GM19240 (cell line): ENCODE measurements around the gene CD83.
"Not testable (repeated sequence)": the region's sequence is repeated elsewhere in the genome, so short reads cannot be mapped to it uniquely, and the experiment has no call there.

Experiments used
- DNase-seq: peaks from one replicate; pipeline ENCODE4 v3.0.0; 2011; ENCODE audit warnings: low spot score; ENCODE audit not compliant: insufficient read length

The CD83 gene, protein sequence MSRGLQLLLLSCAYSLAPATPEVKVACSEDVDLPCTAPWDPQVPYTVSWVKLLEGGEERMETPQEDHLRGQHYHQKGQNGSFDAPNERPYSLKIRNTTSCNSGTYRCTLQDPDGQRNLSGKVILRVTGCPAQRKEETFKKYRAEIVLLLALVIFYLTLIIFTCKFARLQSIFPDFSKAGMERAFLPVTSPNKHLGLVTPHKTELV

DNA sequence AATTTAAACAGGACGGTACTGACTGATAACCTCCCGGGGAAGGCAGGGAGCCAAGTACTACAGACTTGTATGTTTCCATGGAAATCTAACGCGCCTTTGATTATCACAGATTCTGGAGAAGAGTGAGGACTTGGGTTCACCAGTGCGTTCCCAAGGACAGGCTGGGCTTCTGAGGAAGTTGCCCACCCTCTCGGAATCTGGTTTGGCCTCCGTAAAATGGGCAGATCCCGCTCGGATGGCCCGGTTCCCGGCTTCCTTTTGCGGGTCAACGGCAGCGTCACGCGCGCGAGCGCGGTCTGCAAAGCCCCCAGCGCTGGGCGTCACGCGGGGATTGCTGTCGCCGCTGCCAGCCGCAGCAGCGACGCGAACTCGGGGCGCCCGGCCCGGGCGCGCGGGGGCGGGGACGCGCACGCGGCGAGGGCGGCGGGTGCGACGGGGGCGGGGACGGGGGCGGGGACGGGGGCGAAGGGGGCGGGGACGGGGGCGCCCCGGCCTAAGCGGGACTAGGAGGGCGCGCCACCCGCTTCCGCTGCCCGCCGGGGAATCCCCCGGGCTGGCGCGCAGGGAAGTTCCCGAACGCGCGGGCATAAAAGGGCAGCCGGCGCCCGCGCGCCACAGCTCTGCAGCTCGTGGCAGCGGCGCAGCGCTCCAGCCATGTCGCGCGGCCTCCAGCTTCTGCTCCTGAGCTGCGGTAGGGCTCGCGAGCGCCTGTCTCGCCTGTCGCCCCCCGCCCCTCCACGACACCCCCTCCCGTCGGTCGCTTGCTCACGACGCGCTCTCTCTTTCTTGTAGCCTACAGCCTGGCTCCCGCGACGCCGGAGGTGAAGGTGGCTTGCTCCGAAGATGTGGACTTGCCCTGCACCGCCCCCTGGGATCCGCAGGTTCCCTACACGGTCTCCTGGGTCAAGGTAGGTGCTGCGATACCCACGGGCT, at the start of gene CD83:
Gene CD83, plus strand, starts transcription at position 615 of the 933 bp plus-strand sequence. Its CDS starts 40 bp downstream, at position 655.
- DNase-seq = peak; percentile 56

DNA sequence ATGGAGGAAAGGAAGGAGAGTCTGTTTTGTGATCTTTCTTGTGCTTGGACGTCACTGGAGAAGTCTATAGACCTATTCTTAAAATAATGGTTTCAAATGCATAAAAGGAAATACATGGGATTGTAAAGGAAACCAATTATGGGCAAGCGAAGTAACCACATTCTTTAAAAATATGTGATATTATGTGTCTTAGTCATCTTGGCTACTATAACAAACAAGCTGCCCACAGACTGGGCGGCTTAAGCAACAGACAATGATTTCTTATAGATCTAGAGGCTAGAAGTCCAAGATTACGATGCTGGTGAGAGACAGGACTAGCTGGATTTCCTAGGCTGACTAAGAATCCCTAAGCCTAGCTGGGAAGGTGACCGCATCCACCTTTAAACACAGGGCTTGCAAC, 49.4 kb upstream of the CD83 start:
- DNase-seq = no peak

DNA sequence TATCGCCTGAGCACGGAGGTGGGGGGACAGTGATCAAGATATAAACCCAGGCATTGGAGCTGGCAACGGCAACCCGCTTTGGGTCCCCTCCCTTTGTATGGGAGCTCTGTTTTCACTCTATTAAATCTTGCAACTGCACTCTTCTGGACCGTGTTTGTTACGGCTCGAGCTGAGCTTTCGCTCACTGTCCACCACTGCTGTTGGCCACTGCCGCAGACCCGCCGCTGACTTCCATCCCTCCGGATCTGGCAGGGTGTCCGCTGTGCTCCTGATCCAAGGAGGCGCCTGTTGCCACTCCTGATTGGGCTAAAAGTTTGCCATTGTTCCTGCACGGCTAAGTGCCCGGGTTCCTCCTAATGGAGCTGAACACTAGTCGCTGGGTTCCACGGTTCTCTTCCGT, 48.9 kb upstream of the CD83 start:
- no peak for DNase-seq

DNA sequence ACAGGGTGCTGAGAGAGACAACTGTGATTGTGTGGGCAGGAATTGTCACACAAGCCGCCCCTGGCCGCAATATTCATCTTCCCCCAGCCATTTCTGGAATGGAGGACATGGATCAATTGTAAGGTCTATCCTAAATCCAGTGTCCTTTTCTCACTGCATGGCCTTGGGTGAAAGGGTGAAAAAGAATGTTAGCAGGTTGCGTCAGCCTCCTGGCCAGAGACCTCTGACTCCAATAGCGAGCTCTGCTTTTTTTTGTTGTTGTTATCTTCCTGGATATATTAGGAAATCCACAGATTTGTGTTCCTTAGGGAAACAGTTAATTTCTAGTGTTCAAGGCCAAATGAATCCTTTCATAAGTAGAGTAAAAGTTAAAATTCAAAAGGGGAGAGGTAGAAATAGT, 47.1 kb upstream of the CD83 start:
- DNase-seq = no peak

DNA sequence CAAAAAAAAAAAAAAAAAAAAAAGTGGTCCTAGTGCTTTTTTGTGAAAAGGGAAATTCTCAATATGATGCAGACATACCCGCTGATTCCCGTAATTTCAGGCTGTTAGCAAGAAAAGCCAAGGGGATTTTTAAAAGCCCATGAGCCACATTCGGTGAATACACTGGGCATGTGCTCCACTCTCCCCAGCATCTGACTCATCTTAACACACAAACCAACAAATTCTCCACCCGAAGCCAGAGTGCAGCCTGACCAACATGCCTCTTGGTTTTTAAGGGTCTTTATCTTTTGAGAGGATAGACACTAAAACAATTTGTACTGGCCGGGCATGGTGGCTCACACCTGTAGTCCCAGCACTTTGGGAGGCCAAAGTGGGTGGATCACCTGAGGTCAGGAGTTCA, 45.5 kb upstream of the CD83 start:
- DNase-seq = no peak

DNA sequence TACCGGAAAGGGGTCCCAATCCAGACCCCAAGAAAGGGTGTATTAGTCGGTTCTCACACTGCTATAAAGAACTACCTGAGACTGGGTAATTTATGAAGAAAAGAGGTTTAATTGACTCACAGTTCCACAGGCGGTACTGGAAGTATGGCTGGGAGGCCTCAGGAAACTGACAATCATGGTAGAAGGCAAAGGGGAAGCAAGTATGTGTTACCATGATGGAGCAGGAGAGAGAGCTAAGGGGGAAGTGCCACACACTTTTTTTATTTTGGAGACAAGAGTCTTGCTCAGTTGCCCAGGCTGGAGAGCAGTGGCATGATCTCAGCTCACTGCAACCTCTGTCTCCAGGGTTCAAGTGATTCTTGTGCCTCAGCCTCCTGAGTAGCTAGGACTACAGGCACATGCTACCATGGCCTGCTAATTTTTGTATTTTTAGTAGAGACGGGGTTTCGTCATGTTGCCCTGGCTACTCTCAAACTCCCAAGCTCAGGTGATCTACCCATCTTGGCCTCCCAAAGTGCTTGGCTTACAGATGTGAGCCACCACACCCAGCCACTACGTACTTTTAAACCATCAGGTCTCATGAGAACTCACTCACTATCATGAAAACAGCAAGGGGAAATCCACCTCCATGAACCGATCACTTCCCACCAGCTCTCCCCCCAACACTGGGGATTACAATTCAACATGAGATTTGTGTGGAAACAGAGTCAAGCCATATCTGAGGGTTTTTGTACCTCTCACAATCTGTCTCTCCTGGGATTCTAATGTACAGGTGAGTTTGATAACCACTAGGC, 43.8 kb upstream of the CD83 start:
- not testable (repeated sequence) for DNase-seq

DNA sequence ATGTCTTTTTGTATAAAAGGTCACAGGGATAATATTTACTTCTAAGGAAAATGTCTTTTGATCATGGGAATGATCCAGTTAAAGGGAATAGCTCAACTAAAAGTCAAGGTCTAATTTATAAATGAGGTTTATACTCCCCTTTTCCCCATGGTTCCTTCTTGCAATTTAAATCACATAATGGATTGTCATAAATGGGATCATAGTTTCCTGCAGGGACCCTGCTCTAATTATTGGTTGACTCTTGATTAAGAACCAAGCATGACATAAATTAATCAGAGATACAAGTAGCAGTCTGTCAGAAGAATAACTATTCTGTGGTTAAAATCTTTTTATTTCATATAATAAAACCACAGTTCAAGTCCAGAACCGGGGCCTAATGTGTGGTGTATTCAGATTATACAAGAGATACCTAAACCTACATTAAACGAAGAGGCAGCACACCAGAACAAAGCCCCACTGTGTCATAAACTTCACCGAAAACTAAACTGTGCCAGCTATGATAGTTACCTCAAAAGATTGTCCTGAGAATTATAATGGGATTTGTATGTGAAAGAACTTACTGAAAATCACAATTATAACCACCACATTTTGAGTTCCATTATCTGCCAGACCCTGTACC, 43.0 kb upstream of the CD83 start:
- no peak for DNase-seq

DNA sequence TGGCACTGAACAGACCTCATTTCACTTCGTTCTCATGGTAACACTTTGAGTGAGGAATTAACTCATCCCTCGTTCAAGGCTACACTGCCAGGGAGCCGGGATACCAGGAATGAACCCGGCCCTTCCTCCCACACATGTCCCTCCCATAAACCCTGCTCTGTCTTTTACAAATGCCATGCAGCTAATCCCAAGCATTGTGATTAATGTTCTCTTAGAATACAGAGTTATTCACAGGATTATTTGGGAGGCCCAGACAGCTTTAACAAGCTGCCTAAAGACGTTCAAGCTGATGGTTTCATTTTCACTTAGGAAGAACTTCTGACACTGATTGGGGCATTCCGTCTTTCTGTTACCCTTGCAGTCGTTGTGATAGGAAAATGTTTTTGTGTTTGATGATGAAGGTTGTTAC, 42.5 kb upstream of the CD83 start:
- no peak for DNase-seq

DNA sequence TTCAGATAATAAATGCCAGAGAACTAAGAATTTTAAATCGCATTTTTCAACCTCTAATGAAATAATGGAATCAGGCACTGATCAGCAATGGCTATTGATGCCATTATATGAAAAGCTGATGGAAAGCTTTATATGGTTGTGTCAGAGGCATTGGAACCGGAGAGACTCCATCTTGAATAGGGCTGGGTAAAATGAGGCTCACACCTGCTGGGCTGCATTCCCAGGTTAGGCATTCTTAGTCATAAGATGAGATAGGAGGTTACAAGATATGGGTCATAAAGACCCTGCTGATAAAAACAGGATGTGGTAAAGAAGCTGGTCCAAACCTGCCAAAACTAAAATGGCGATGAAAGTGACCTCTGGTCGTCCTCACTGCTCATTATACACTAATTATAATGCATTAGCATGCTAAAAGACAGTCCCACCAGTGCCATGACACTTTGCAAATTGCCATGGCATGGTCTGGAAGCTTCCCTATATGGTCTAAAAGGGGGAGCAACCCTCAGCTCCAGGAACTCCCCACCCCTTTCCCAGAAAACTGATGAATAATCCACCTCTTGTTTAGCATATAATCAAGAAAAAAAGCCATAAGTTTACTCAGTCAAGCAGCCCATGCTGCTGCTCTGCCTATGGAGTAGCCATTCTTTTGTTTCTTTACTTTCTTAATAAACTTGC, 40.2 kb upstream of the CD83 start:
- DNase-seq = no peak

DNA sequence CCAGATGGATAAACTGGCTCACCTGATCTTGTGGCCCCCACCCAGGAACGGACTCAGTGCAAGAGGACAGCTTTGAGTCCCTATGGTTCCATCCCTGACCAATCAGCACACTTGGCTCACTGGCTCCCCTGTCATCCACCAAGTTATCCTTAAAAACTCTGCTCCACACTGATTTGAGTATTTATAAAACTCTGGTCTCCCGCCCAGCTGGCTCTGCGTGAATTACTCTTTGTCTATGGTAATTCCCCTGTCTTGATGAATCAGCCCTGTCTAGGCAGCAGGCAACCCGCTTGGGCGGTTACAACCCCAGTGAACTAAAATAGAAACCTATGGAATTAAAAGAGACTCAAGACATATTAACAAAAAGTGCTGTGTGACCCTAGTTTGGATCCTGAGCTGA, 38.1 kb upstream of the CD83 start:
- DNase-seq = no peak

DNA sequence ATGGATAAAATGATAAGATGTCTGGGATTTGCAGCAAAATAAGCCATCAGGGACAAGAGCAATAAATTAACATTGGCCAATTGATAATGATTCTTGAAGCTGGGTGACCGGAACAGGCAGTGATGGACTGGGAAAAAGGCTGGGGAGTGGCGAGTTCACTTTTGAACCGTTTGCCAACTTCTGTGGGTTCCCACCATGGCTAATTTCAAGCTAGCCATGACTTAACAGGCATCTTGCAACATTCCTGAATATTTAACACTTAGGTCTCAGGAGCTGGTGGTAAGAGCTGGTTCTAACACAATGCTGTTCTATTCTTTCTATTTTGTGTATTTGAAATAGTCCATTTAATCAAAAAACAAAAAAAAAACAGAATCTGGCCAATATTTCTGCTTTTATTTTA, 37.6 kb upstream of the CD83 start:
- no peak for DNase-seq

DNA sequence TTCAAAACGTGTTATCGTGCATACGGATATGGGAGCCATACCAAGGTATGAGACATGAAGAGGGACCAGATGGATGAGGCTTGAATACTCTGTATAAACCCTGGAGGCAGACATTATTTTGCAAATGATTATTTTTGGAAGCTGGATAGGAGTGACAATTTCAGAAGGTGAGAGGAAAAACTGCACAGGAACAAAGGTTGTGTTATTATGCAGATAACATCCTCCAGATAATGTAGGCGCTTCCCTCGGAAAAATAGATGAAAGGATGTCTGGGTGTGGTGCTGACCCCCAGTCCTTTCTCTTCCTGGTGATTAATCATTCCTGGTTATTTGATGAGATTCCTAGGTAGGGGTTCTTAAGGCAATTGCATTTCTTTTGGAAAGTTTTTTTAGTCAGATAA, 36.4 kb upstream of the CD83 start:
- no peak for DNase-seq

DNA sequence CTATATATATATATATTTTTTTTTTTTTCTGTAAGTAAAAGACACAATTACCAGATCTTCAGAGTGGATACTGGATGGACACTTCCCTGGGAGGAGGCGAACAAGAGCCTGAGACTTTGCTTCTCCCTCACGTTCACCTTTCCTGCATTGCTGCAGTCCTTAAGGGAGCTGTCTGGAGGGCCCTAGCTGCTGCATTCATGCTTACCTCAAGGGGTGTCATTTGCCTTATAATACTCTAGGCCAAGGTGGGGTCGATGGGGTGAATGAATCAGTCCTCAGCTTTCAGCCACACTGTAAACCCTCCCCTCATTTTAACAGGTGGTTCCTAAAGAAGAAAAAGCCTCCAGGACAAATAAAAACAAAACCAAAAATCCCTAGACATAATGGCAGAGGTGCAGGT, 34.8 kb upstream of the CD83 start:
- no peak for DNase-seq

DNA sequence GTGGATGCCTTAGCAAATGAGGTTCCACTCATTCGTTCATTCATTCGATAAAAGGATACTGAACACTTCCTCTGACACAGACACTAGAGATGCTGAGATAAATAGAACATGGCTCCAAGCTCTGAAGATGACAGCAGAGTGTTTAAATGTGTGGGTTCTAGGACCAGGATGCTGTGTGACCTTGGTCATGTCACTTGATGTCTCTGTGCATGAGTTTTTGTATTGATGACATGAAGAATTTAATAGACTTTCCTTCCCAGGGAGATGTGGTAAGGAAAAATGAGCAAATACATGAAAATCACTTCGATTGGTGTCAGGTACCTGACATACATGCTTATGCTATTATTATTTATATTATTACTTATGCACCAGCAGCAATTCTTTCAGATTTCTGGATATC, 34.3 kb upstream of the CD83 start:
- DNase-seq = no peak

DNA sequence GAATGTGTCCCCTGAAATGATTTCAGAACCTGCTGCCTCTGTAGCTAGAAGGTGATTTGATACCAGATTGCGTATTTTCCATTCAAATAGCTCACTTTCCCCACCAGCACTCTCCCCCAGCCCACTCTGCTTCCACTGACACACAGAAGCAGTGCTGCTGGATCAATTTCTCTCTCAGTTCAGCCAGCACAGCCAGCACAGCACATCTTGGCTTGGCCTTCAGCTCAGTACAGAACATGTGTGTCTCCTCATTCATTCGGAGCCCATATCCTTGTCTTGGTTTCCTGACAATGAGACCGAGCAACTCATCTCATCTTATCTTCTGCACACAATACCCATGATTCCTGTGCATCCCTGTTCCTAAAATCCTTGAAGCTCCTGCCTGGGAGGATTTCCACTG, 33.8 kb upstream of the CD83 start:
- DNase-seq = no peak

DNA sequence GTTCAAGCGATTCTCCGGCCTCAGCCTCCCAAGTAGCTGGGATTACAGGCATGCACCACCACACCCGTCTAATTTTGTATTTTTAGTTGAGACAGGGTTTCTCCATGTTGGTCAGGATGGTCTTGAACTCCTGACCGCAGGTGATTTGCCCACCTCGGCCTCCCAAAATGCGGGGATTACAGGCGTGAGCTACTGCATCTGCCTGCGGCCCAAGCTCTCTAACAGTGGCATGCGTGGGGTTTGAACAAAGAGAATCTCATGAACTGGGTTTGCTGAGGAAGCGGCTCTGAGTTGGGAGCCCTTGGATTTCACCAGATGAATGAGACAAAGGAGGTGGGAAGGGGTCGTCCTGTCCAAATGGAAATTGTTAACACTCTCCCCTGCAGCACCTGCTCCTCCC, 33.2 kb upstream of the CD83 start:
- DNase-seq = no peak

DNA sequence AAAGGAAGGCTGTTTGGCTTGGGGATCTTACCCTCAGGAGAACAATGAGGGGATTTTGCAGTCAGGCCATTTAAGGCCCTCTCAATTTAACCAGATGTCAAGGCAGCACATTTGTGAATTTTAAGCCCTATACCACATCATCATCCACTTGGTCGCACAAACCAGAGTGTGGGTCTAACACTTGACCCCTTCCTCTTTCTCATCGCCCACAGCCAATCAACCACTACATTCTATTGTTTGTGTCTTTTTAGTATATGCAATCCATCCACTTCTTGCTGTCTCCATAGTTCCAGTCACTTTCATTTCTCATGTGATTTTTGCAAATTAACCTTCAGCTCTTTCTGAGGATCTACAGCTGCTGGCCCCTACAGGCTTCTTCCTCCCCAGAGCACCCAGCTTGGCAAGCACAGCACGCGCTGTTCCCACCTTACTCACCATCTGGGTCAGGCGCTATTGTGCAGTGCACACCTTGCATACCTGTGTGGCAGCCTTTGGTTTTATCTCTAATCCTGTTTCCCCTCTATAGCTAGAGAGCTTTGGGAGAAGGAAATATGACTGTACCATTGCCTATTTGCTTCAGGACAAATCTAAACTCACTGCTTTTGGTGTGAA, 32.3 kb upstream of the CD83 start:
- no peak for DNase-seq

DNA sequence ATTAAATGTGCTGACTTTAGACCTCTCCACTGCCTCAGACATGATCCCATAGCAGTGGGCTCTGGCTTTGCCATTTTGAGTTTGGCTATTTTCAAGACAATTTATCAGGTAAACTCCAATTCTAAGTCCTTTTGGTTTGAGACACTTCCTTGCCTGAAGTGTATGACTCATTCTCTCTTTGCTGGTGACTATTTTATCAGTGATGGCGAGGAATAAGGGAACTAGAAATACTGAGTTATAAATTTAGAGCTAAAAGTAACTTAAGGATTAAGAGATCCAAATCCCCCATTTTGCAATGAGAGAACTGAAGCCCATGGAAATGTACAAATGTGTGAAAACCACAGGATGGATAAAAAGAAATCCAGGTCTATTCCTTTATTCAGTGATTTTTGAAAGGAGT, 30.9 kb upstream of the CD83 start:
- DNase-seq = no peak

DNA sequence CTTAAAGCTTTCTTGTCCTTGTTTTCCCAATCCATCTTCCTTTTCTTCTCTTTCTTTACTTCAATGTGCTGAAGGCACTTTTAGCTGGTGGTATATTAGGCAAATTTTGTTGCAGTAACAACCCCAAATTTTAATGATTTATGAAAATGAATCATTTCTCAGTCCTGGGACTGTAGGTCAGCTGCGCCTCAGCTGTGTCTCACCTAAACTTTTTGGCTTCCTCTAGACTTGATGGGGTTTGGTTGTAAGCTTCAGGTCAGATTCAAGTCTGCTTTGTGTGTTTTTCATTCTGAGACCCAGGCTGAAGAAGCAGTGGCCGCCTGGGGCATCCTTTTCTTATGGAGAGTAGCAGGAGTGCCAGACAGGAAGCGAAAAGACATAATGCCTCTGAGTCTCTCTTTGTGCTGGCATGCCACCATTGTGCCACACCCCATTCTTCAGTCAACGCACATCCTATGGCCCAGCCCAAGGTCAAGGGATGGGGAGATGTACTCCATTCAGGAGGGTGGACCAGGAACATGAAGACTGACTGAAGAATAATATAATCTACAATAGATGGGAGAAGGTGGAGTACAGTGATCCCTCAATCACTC, 28.9 kb upstream of the CD83 start:
- DNase-seq = no peak

DNA sequence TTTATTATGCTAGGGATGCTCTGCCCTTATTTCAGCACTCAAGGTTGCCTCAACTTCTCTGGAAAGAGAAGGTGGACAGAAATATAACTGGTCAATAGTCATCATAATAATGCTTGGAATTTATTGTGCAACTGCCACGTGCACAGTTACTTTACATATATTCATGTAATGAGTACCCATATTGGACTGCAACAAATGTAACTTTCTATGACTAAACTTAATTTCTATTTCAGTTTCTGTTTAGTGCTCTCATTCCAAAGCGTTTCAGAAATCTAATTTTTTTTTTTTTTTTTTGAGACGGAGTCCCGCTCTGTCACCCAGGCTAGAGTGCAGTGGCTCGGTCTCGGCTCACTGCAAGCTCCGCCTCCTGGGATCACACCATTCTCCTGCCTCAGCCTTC, 28.3 kb upstream of the CD83 start:
- DNase-seq = no peak
